ENCODE data around the gene BCL2L14. TPM values are rescaled to one million over a fixed set of nuclear protein-coding genes. Genes with fewer than 3 reads are reported as not detected.
"Not testable (repeated sequence)": the region's sequence is repeated elsewhere in the genome, so short reads cannot be mapped to it uniquely, and the experiment has no call there.

Gene BCL2L14
- total RNA-seq, 4 donors from 2014 or later, result not detected

DNA sequence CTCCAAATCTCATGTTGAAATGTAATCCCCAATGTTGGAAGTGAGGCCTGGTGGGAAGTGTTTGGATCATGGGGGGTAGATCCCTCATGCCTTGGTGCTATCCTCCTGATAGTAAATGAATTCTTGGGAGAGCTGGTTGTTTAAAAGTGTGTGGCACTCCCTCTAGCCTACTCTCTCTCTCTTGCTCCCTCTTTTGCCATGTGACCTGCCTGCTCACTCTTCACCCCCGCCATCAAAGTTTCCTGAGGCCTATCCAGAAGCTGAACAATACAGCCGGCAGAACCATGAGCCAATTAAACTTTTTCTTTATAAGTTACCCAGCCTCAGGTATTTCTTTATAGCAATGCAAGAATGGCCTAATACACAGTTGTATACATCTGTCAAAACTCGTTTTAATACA lies 62.5 kb downstream of the BCL2L14 start:
- no peak for DNase-seq (ENCODE audit: low spot score in 2 of 2)
- intact Hi-C loops (cut with DNase I; ENCODE audit: low total_unique reads), result no loop called here
- WGBS, 2 donors, result 81 to 86% methylated on average over 3 of the region's 3 CpGs
- H3K4me3 ChIP-seq (ENCODE audit: low read depth, poor library complexity, severe bottlenecking), result no peak overlapping the region
- TF ChIP-seq POLR2A (IDR thresholded peaks at IDR 0.05), result no peak
- TF ChIP-seq, protein P1, sequence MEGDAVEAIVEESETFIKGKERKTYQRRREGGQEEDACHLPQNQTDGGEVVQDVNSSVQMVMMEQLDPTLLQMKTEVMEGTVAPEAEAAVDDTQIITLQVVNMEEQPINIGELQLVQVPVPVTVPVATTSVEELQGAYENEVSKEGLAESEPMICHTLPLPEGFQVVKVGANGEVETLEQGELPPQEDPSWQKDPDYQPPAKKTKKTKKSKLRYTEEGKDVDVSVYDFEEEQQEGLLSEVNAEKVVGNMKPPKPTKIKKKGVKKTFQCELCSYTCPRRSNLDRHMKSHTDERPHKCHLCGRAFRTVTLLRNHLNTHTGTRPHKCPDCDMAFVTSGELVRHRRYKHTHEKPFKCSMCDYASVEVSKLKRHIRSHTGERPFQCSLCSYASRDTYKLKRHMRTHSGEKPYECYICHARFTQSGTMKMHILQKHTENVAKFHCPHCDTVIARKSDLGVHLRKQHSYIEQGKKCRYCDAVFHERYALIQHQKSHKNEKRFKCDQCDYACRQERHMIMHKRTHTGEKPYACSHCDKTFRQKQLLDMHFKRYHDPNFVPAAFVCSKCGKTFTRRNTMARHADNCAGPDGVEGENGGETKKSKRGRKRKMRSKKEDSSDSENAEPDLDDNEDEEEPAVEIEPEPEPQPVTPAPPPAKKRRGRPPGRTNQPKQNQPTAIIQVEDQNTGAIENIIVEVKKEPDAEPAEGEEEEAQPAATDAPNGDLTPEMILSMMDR (IDR thresholded peaks at IDR 0.05), result no peak

DNA sequence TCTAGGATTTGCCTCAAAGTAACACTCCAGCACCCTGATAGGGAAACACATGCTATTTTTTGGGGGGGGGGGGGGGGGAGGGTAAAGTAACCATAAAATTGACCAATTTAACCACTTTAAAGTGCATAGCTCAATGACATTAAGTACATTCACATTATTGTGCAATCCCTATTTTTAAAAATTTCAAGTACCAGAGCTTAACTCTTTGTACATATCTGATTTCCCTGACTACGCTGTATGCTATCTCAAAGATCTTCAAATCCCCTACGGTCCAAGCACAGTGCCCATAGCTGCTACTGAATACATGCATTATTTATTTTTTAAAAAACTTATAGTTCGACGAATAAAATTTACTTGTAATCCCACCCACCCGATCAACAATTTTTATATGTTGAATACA lies 63.0 kb downstream of the BCL2L14 start:
- TF ChIP-seq, protein P1 (IDR thresholded peaks at IDR 0.05), result no peak
- no peak for TF ChIP-seq POLR2A (IDR thresholded peaks at IDR 0.05)
- H3K4me3 ChIP-seq (ENCODE audit: low read depth, poor library complexity, severe bottlenecking), result no peak overlapping the region
- 96 to 99% methylated on average over 5 of the region's 5 CpGs for WGBS, 2 donors
- intact Hi-C loops (cut with DNase I; ENCODE audit: low total_unique reads), result no loop called here
- no peak for DNase-seq (ENCODE audit: low spot score in 2 of 2)

DNA sequence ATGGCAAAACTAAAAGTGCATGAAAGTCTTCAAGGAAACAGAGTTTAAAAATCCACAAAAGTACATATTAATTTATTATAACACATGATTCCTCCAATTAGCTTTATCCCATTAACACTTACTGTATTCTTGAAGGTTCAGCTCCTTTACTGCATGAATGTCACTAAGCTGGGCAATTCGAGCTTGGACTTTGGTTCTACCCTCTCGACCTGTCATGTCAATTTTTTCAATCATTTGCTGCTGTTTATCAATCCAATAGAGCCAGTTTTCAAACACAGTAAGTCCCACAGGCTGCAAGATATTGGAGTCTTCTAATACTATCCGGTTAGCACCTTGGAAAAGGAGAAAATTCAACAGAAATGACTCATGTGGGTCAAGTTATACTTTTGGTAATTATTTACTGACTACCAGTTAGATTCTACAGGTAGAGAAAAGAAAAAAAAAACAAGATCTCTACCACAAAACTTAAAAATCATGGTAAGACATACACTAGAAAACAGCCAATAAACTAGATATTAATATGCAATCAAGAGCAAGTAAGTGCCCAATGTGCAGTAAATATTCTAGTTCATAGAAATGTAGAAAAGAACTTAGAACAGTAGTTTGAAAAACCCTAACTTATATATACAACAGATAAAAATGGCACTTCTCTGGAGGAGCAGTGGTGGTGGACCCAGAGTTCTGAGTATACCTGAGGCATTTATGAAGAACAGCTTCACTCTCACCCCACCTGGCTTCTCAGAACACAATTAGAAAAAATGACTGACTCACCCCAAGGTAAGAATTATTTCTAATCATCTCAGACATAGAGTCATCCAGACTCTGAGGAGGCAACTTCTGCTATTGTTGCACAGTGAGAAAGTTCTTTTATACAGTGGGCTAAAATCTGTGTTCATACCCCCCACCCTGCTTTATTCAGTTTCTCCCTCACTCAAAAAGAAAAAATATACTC lies 67.7 kb downstream of the BCL2L14 start:
- TF ChIP-seq POLR2A (IDR thresholded peaks at IDR 0.05), result no peak
- TF ChIP-seq, protein P1 (IDR thresholded peaks at IDR 0.05), result no peak
- no peak for DNase-seq (ENCODE audit: low spot score in 2 of 2)
- intact Hi-C loops (cut with DNase I; ENCODE audit: low total_unique reads), result no loop called here
- no peak overlapping the region for H3K4me3 ChIP-seq (ENCODE audit: low read depth, poor library complexity, severe bottlenecking)
- 90 to 96% methylated on average over 3 of the region's 3 CpGs for WGBS, 2 donors

DNA sequence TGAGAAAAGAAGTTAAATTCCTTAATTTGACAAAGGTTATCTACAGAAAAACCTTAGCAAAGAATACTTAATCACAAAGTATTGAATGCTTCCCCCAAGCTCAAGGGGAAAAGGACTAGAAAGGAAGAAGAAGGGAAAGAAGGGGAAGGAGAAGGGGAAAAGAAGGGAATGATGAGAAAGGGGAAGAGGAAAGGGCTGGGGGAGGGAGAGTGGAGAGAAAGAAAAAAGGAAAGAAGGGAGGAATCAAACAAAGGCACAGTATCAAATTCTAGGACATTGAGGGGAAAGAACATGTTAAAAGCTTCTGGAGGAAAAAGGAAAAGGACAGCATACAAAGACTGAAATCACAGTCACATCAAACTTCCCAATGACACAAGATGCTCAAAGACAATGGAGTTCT lies 70.3 kb downstream of the BCL2L14 start:
- intact Hi-C loops (cut with DNase I; ENCODE audit: low total_unique reads), result no loop called here
- TF ChIP-seq POLR2A (IDR thresholded peaks at IDR 0.05), result no peak
- TF ChIP-seq, protein P1 (IDR thresholded peaks at IDR 0.05), result no peak
- H3K4me3 ChIP-seq (ENCODE audit: low read depth, poor library complexity, severe bottlenecking), result no peak overlapping the region
- DNase-seq (ENCODE audit: low spot score in 2 of 2), result no peak

DNA sequence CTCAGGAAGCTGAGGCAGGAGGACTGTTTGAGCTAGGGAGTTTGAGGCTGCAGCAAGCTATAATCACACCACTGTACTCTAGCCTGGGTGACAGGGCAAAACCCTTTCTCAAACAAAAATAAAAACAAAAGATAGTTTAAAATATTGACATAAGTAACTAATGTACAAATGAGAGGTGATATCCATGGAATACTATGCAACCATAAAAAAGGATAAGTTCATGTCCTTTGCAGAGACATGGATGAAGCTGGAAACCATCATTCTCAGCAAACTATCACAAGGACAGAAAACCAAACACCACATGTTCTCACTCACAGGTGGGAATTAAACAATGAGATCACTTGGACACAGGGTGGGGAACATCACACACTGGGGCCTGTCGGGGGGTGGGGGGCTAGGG lies 73.8 kb downstream of the BCL2L14 start:
- intact Hi-C loops (cut with DNase I; ENCODE audit: low total_unique reads); H3K4me3 ChIP-seq (ENCODE audit: low read depth, poor library complexity, severe bottlenecking); DNase-seq (ENCODE audit: low spot score in 2 of 2): not testable (repeated sequence)
- WGBS, 2 donors, result 0 to 62% methylated on average over 1 of the region's 1 CpG

DNA sequence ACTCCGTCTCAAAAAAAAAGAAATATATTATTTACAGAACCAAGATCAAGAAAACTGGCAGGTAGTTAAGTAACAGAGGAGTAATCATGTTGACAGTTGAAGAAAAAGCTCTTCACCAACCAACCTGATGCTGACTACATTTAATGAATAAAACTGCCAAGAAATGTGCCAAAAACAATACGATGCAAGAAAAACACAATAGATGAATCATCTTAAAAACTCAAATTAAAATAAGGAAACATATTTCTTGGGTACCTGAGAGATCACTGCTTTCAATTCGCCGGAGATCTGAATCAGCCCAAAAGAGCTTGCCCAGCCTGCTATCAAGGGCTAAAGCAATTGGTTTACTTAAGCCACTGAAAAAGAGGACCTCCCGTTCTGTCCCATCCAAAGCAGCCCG lies 76.4 kb downstream of the BCL2L14 start:
- DNase-seq (ENCODE audit: low spot score in 2 of 2), result no peak
- intact Hi-C loops (cut with DNase I; ENCODE audit: low total_unique reads), result no loop called here
- TF ChIP-seq, protein P1 (IDR thresholded peaks at IDR 0.05), result no peak
- TF ChIP-seq POLR2A (IDR thresholded peaks at IDR 0.05), result no peak
- H3K4me3 ChIP-seq (ENCODE audit: low read depth, poor library complexity, severe bottlenecking), result no peak overlapping the region
- 80 to 85% methylated on average over 6 of the region's 6 CpGs for WGBS, 2 donors

Small RNA genes within 50 kb of the gene (microRNA-seq; reads per million reads assigned to microRNA genes)
- gene MIR1244-4 (ENCODE audit: borderline number of aligned reads in 1 of 2, borderline replicate concordance in 2 of 2), result 0 reads per million in 2 donors

Other genes with a start within 250 kb of the BCL2L14 start
- 10 to 100 TPM; 19.6 to 37.3 (median 26.1) TPM for gene LRP6, start 196.1 kb downstream of the BCL2L14 start, total RNA-seq

All from lower leg skin (tissue), 4 donors.